Fibroblast of lung (primary cell): ENCODE results near the gene AMPD1. TPM values are rescaled to one million over a fixed set of nuclear protein-coding genes. Genes with fewer than 3 reads are reported as not detected.

Source experiments
- DNase-seq, 2 donors: peaks; one replicate each; pipeline versions ENCODE4 v3.0.0 to v3.0.0-alpha.2; 2010; ENCODE audit warnings: low read depth in 2 of 2
- H2AFZ ChIP-seq: 2 replicates; pipeline ENCODE4 v1.5.1; 2012; ENCODE audit warnings: low read length, control low read depth, inconsistent platforms
- H3K27ac ChIP-seq: 2 replicates; pipeline ENCODE4 v1.5.1; 2011; ENCODE audit warnings: low read length, control low read depth; ENCODE audit not compliant: insufficient read depth
- H3K27me3 ChIP-seq: 2 replicates; pipeline ENCODE4 v1.5.1; 2011; ENCODE audit warnings: mild to moderate bottlenecking, low read length; ENCODE audit not compliant: control insufficient read depth, insufficient read depth
- H3K36me3 ChIP-seq: 2 replicates; pipeline ENCODE4 v1.5.1; 2011; ENCODE audit warnings: low read length; ENCODE audit not compliant: control insufficient read depth, insufficient read depth
- H3K4me1 ChIP-seq: 2 replicates; pipeline ENCODE4 v1.5.1; 2011; ENCODE audit warnings: low read length; ENCODE audit not compliant: control insufficient read depth, insufficient read depth; ENCODE audit errors: extremely low read depth
- H3K4me2 ChIP-seq: 2 replicates; pipeline ENCODE4 v1.5.1; 2011; ENCODE audit warnings: low read length, control low read depth; ENCODE audit not compliant: insufficient read depth; ENCODE audit errors: extremely low read depth
- H3K4me3 ChIP-seq, 4 experiments: fragments of 200-600 bp in 1 of 4; sonication (generic) in 1 of 4; replicated peaks in 1 of 4; 2 replicates each; pipeline ENCODE4 v1.5.1; 2011 to 2016; ENCODE audit warnings: low read length in 4 of 4, low read depth in 3 of 4, mild to moderate bottlenecking in 3 of 4, control low read depth in 2 of 4, inconsistent platforms in 1 of 4, mixed read lengths in 1 of 4; ENCODE audit not compliant: insufficient read depth in 1 of 4; ENCODE audit errors: control extremely low read depth in 1 of 4
- H3K79me2 ChIP-seq: 2 replicates; pipeline ENCODE4 v1.5.1; 2012; ENCODE audit warnings: mild to moderate bottlenecking, low read length, inconsistent platforms; ENCODE audit not compliant: control insufficient read depth, insufficient read depth
- H3K9ac ChIP-seq: 2 replicates; pipeline ENCODE4 v1.5.1; 2011; ENCODE audit warnings: mild to moderate bottlenecking, low read length, control low read depth; ENCODE audit not compliant: insufficient read depth
- H3K9me3 ChIP-seq: 2 replicates; pipeline ENCODE4 v1.5.1; 2012; ENCODE audit warnings: low read depth, low read length; ENCODE audit not compliant: control insufficient read depth, insufficient read depth
- H4K20me1 ChIP-seq: 2 replicates; pipeline ENCODE4 v1.5.1; 2011; ENCODE audit warnings: low read length; ENCODE audit not compliant: control insufficient read depth, insufficient read depth; ENCODE audit errors: extremely low read depth
- CTCF ChIP-seq, 2 donors: IDR thresholded peaks in 1 of 2; conservative IDR thresholded peaks in 1 of 2; 1 replicate in 1 of 2; 2 replicates in 1 of 2; pipeline ENCODE4 v1.5.1; 2011 to 2012; ENCODE audit warnings: low read length in 2 of 2, control low read depth in 1 of 2, inconsistent platforms in 1 of 2, low read depth in 1 of 2, mild to moderate bottlenecking in 1 of 2
- EZH2 ChIP-seq: IDR thresholded peaks from 2 replicates; pipeline ENCODE4 v1.5.1; 2012; ENCODE audit warnings: low read length, control low read depth, mild to moderate bottlenecking; ENCODE audit errors: missing control alignments
- polyA plus RNA-seq, 2 donors: library from polyadenylated mRNA; depleted of rRNA in 1 of 2; stranded (reverse) in 1 of 2; unstranded in 1 of 2; fragments of >200 nt; gene quantifications; 2 replicates each; pipeline ENCODE4 v1.2.1, GENCODE V29; 2011 to 2012; ENCODE audit warnings: missing spikeins in 1 of 2
- total RNA-seq: library from RNA; depleted of rRNA; stranded (reverse); fragments of >200 nt; gene quantifications from 2 replicates; pipeline ENCODE4 v1.2.1, GENCODE V29; 2014

The AMPD1 gene
- total and polyA plus RNA-seq, 2 donors (not counting 1 experiment from before 2014, with no cell fraction given), result not detected

- Histone ChIP-seq H3K27me3 (no peaks in the 10 kb centered on the region), H3K4me3 (no peak overlapping the region), H3K4me1 (no peaks in the 10 kb centered on the region), H3K9ac (no peak overlapping the region), H4K20me1 (no peaks in the 10 kb centered on the region), H3K36me3 (peaks cover 6% of the 10 kb centered on the region), H3K9me3 (no peaks in the 10 kb centered on the region), H3K4me2 (no peak overlapping the region), H3K79me2 (peaks cover 42% of the 10 kb centered on the region), H2AFZ (no peak overlapping the region), H3K27ac (no peak overlapping the region)
- no peak for DNase-seq
- TF ChIP-seq CTCF (conservative IDR thresholded peaks at IDR 0.05 in 1 of 2, IDR thresholded peaks at IDR 0.05 in 1 of 2; ENCODE audit: low read depth in 1 of 2, low read length in 2 of 2) (no peak), EZH2 (no peak)
Measured at GRCh38 chr1:114737314-114737849, 42.0 kb upstream of the AMPD1 start.

GRCh38 chr1:114735479-114735878 is 40.1 kb upstream of the AMPD1 start:
- Histone ChIP-seq H3K4me2 (no peak overlapping the region), H3K79me2 (peaks cover 23% of the 10 kb centered on the region), H3K36me3 (peaks cover 8% of the 10 kb centered on the region), H3K4me3 (no peak overlapping the region), H3K9ac (no peak overlapping the region), H3K27me3 (no peaks in the 10 kb centered on the region), H3K27ac (no peak overlapping the region), H2AFZ (no peak overlapping the region), H3K9me3 (no peaks in the 10 kb centered on the region), H4K20me1 (no peaks in the 10 kb centered on the region), H3K4me1 (no peaks in the 10 kb centered on the region)
- TF ChIP-seq CTCF (conservative IDR thresholded peaks at IDR 0.05 in 1 of 2, IDR thresholded peaks at IDR 0.05 in 1 of 2; ENCODE audit: low read depth in 1 of 2, low read length in 2 of 2), result no peak
- no peak for DNase-seq

- DNase-seq, result no peak
- TF ChIP-seq EZH2 (no peak), CTCF (conservative IDR thresholded peaks at IDR 0.05 in 1 of 2, IDR thresholded peaks at IDR 0.05 in 1 of 2; ENCODE audit: low read depth in 1 of 2, low read length in 2 of 2) (no peak)
- Histone ChIP-seq H3K9ac (no peak overlapping the region), H2AFZ (no peak overlapping the region), H3K36me3 (peaks cover 6% of the 10 kb centered on the region), H4K20me1 (no peaks in the 10 kb centered on the region), H3K4me2 (no peak overlapping the region), H3K9me3 (no peaks in the 10 kb centered on the region), H3K27ac (no peak overlapping the region), H3K4me3 (no peak overlapping the region), H3K79me2 (peaks cover 2% of the 10 kb centered on the region), H3K27me3 (no peaks in the 10 kb centered on the region), H3K4me1 (no peaks in the 10 kb centered on the region)
Measured at GRCh38 chr1:114729782-114730181, 34.4 kb upstream of the AMPD1 start.
